Stimulated activated naive CD8-positive, alpha-beta T cell treated with anti-CD3 and anti-CD28 coated beads, Interleukin-15, amount 100 ng/mL, for 72 hours (primary cell): Measurements from ENCODE around the gene PRSS50.

Experiments used
- ATAC-seq: fragments of 150-1000 bp; cut with Tn5 transposase; 2 replicates; pipeline ENCODE4 v1.10.0; 2021; ENCODE audit warnings: mild to moderate bottlenecking, moderate library complexity
- DNase-seq, 2 donors: peaks; one replicate each; pipeline ENCODE4 v3.0.0; 2021 to 2022
- H3K27ac Mint-ChIP-seq, 2 donors: one replicate each; pipeline ENCODE4 v1.8.0; 2022; ENCODE audit warnings: mild to moderate bottlenecking in 2 of 2, mixed read lengths in 2 of 2, moderate library complexity in 2 of 2
- H3K27me3 Mint-ChIP-seq: one replicate; pipeline ENCODE4 v1.8.0; 2022; ENCODE audit warnings: mixed read lengths
- H3K4me1 Mint-ChIP-seq: one replicate; pipeline ENCODE4 v1.8.0; 2022; ENCODE audit warnings: mild to moderate bottlenecking, mixed read lengths
- H3K4me3 Mint-ChIP-seq, 2 donors: one replicate each; pipeline ENCODE4 v1.8.0; 2022; ENCODE audit warnings: mild to moderate bottlenecking in 2 of 2, mixed read lengths in 2 of 2, moderate library complexity in 1 of 2
- H3K9me3 Mint-ChIP-seq, 2 donors: one replicate each; pipeline ENCODE4 v1.8.0; 2022; ENCODE audit warnings: mixed read lengths in 2 of 2

The PRSS50 gene

GRCh38 chr3:46734773-46735172, 17.1 kb upstream of the PRSS50 start:
- DNase-seq (no peak), ATAC-seq (no peak)
- Mint-ChIP-seq H3K4me1 (no peaks in the 10 kb centered on the region), H3K9me3 (no peaks in the 10 kb centered on the region), H3K27ac (peak overlapping the region in 1 of 2 donors; percentile 42), H3K4me3 (no peak overlapping the region), H3K27me3 (peaks cover 8% of the 10 kb centered on the region)

GRCh38 chr3:46733026-46733800, 15.5 kb upstream of the PRSS50 start:
- H3K4me1 Mint-ChIP-seq, result no peaks in the 10 kb centered on the region
- DNase-seq (no peak), ATAC-seq (no peak)
- H3K4me3 Mint-ChIP-seq, result no peak overlapping the region
- no peak overlapping the region for H3K27ac Mint-ChIP-seq
- H3K27me3 Mint-ChIP-seq, result peaks cover 8% of the 10 kb centered on the region
- H3K9me3 Mint-ChIP-seq, result no peaks in the 10 kb centered on the region

- ATAC-seq (no peak), DNase-seq (no peak)
- Mint-ChIP-seq H3K4me3 (no peak overlapping the region), H3K9me3 (no peaks in the 10 kb centered on the region), H3K27me3 (no peaks in the 10 kb centered on the region), H3K4me1 (no peaks in the 10 kb centered on the region), H3K27ac (no peak overlapping the region)
These were observed 14.1 kb upstream of the PRSS50 start for GRCh38 chr3:46731795-46732194.

- Mint-ChIP-seq H3K9me3 (no peaks in the 10 kb centered on the region), H3K27ac (no peak overlapping the region), H3K27me3 (peaks cover 4% of the 10 kb centered on the region), H3K4me1 (no peaks in the 10 kb centered on the region), H3K4me3 (no peak overlapping the region)
- DNase-seq, result no peak
- no peak for ATAC-seq
These were observed 13.2 kb upstream of the PRSS50 start for GRCh38 chr3:46730819-46731218.

DNA sequence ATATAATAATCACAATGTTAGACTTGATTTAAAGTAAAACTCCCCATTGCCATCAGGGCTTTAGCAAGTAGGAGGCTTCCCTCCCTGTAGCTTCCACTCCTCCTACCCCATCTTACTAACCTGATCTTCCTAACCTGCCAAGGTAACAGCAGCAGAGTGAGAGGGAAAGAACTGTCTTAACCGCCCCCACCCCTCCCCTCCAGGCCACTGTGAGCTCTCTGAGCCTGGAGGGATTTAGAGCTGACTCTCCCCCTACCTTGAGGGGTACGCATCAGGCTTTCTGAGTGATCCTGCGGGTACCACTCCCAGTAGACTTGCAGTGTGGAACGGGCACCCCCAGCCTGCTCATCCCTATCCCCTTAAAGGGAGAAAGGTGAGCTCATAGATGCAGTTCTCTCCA, 11.4 kb upstream of the PRSS50 start:
- H3K4me3 Mint-ChIP-seq, result no peak overlapping the region
- H3K27me3 Mint-ChIP-seq, result peaks cover 10% of the 10 kb centered on the region
- no peak overlapping the region for H3K27ac Mint-ChIP-seq
- no peaks in the 10 kb centered on the region for H3K4me1 Mint-ChIP-seq
- DNase-seq (no peak), ATAC-seq (no peak)
- no peaks in the 10 kb centered on the region for H3K9me3 Mint-ChIP-seq

DNA sequence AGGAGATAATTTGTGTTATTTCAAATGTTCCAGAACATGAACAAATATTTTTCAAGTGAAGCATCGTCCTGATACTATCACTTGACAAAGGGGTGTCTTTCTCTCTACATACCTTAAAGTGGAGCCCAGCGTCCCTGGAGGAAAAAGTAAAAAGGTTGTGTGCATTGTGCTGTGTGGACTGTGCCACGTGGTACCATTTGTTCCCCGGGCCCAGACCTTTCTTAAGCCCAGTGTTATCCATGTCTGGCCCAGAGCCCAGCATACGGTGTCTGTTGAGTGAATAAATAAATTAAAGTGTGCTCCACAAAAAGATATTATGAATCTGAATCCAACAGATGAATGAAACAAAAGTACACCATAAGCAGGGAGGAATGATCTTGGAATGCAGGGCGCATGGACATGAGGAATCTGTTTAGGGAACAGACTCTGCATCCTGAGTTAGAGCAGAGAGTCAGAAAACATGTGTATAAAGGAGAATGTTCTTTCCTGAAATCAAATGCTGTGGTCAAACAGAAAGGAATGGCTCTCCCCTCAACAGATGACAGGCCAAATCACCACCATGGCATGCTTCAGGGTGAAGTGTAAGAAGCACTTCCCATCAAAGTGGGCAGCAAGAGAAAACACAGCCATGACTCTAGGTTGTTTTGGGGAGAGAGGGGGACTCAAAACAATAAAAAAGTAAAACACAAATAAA, 8.1 kb upstream of the PRSS50 start:
- ATAC-seq (no peak), DNase-seq (no peak)
- Mint-ChIP-seq H3K9me3 (no peaks in the 10 kb centered on the region), H3K27ac (no peak overlapping the region), H3K4me3 (no peak overlapping the region), H3K27me3 (peaks cover 10% of the 10 kb centered on the region), H3K4me1 (no peaks in the 10 kb centered on the region)

- no peaks in the 10 kb centered on the region for H3K9me3 Mint-ChIP-seq
- no peak overlapping the region for H3K4me3 Mint-ChIP-seq
- H3K27ac Mint-ChIP-seq, result no peak overlapping the region
- no peaks in the 10 kb centered on the region for H3K4me1 Mint-ChIP-seq
- H3K27me3 Mint-ChIP-seq, result peaks cover 11% of the 10 kb centered on the region
- ATAC-seq (no peak), DNase-seq (no peak)
These were observed 6.8 kb upstream of the PRSS50 start for GRCh38 chr3:46724424-46724823.

DNA sequence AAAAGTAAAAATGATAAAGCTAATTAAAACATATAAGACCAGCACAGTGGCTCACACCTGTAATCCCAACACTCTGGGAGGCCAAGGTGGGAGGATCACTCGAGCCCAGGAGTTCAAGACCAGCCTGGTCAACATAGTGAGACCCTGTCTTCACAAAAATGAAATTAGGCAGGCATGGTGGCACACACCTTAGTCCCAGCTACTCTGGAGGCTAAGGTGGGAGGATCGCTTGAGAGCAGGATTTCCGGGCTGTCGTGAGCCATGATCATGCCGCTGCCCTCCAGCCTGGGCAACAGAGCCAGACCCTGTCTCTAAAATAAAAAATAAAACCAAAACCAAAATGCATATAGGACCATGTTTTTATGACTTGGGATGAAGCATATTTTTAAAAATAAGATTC, 4.8 kb upstream of the PRSS50 start:
- H3K4me1 Mint-ChIP-seq, result no peaks in the 10 kb centered on the region
- peaks cover 31% of the 10 kb centered on the region for H3K27me3 Mint-ChIP-seq
- no peak overlapping the region for H3K27ac Mint-ChIP-seq
- H3K4me3 Mint-ChIP-seq, result no peak overlapping the region
- no peaks in the 10 kb centered on the region for H3K9me3 Mint-ChIP-seq
- no peak for ATAC-seq
- no peak for DNase-seq

DNA sequence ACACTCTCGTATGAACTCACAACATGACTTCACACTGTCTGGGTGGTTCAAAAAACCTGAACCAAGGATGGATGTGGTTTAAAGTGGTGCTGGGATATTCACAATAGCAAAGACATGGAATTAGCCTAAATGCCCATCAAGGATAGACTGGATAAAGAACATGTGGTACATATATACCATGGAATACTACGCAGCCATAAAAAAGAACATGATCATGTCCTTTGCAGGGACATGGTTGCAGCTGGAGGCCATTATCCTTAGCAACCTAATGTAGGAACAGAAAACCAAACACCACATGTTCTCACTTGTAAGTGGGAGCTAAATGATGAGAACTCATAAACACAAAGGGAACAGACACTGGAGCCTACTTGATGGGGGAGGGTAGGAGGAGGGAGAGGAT, 3.3 kb upstream of the PRSS50 start:
- DNase-seq (no peak), ATAC-seq (no peak)
- Mint-ChIP-seq H3K9me3 (no peaks in the 10 kb centered on the region), H3K4me1 (no peaks in the 10 kb centered on the region), H3K4me3 (no peak overlapping the region), H3K27me3 (peaks cover 32% of the 10 kb centered on the region), H3K27ac (no peak overlapping the region)

- Mint-ChIP-seq H3K27me3 (peaks cover 25% of the 10 kb centered on the region), H3K9me3 (no peaks in the 10 kb centered on the region), H3K4me3 (no peak overlapping the region), H3K27ac (no peak overlapping the region), H3K4me1 (no peaks in the 10 kb centered on the region)
- no peak for DNase-seq
- ATAC-seq, result no peak
These were observed 2.1 kb upstream of the PRSS50 start for GRCh38 chr3:46719735-46720271.

DNA sequence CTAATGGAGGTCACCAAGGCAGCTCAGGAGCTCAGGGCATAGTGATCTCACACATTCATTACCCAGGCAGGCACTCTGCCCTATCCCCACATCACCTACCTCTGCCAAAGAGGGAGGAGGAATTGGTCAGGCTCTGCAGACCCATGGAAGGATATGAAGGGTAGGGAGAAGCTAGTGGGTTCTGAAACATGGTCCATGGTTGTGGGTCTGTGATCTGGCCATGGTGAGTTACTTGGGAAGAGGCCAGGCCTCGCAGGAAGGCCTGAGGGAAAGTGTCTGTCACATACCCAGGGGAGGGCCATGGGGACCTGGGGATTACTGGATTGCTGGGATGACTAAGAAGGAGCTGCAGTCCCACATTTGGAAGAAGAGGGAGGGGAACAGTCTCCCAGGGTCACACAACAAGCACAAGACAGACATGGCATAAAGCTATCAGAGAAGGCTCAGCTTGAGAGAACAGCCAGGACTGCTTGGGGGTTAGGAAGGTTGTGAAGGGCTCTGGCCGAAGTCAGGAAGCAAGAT, 1.4 kb upstream of the PRSS50 start:
- DNase-seq (no peak), ATAC-seq (no peak)
- Mint-ChIP-seq H3K4me3 (no peak overlapping the region), H3K27ac (no peak overlapping the region), H3K27me3 (peaks cover 25% of the 10 kb centered on the region), H3K4me1 (no peaks in the 10 kb centered on the region), H3K9me3 (no peaks in the 10 kb centered on the region)

GRCh38 chr3:46716461-46717441, 918 bp downstream of the PRSS50 start:
- no peaks in the 10 kb centered on the region for H3K9me3 Mint-ChIP-seq
- peaks cover 25% of the 10 kb centered on the region for H3K27me3 Mint-ChIP-seq
- no peak overlapping the region for H3K27ac Mint-ChIP-seq
- ATAC-seq, result no peak
- H3K4me1 Mint-ChIP-seq, result no peaks in the 10 kb centered on the region
- no peak overlapping the region for H3K4me3 Mint-ChIP-seq
- DNase-seq, result no peak

DNA sequence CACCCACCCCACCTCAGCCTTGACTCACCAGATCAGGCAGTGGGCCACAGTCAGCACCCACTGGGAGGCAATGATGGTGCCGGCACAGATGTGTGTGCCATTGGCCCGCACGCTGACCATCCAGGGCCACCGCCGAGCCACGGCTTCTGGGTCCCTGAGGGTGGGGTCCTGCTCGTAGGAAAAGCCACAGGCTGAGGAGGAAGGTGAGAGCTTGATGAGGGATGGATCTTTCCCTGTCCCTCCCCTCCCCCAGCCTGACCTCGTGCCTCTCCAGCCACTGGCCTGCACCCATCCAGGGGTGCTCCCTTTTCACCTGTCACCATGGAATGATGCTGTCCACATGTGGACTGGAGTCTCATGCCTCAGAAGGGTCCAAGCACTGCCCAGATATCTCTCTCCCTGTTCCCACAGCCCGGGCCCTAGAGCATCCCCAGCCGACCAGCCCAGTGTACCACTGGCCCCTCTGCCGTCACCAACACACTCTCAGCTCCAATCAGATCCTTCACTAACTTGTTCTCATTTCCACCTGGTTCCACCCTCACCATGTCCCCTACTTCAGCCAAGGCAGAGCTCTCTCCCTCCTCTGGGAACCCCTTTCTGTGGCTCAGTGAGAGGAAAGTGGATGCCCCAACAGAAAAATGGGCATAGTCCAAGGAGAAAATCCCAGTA, 2.0 kb downstream of the PRSS50 start:
- DNase-seq, result no peak
- H3K27ac Mint-ChIP-seq, result peak overlapping the region in 1 of 2 donors; percentile 66
- no peak for ATAC-seq
- no peaks in the 10 kb centered on the region for H3K9me3 Mint-ChIP-seq
- H3K4me1 Mint-ChIP-seq, result no peaks in the 10 kb centered on the region
- H3K4me3 Mint-ChIP-seq, result no peak overlapping the region
- peaks cover 25% of the 10 kb centered on the region for H3K27me3 Mint-ChIP-seq

- Mint-ChIP-seq H3K27me3 (peaks cover 25% of the 10 kb centered on the region), H3K27ac (no peak overlapping the region), H3K9me3 (no peaks in the 10 kb centered on the region), H3K4me3 (no peak overlapping the region), H3K4me1 (no peaks in the 10 kb centered on the region)
- ATAC-seq, result no peak
- DNase-seq, result no peak
These were observed 2.8 kb downstream of the PRSS50 start for GRCh38 chr3:46714728-46715506.
